ENCODE measurements around the gene PMEL. TPM values are rescaled to one million over a fixed set of nuclear protein-coding genes. Genes with fewer than 3 reads are reported as not detected.
"Not testable (repeated sequence)": the region's sequence is repeated elsewhere in the genome, so short reads cannot be mapped to it uniquely, and the experiment has no call there.

Gene PMEL
- total and polyA plus RNA-seq, 9 of the 15 experiments (the other 6 are each of a cell fraction or from before 2014, with no cell fraction given): 0.36 to 2.0 (median 0.98) TPM

DNA sequence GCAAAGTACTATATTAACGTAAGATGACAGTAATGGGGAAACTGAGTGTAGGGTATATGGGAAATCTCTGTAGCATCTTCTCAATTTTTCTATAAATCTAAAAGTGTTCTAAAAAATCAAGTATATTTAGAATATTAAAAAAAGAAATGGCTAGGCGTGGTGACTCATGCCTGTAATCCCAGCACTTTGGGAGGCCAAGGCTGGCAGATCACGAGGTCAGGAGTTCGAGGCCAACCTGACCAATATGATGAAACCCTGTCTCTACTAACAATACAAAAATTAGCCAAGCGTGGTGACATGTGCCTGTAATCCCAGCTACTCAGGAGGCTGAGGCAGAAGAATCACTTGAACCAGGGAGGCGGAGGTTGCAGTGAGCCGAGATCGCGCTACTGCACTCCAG is 42.2 kb downstream of the PMEL start:
- H3K4me2 ChIP-seq (ENCODE audit: insufficient read depth, low read length); CTCF ChIA-PET (ENCODE audit: low intra/inter-chr PET ratio); intact Hi-C loops (cut with micrococcal nuclease); H3K9me1 ChIP-seq (ENCODE audit: control insufficient read depth, insufficient read depth, low read length); H3K9ac ChIP-seq (ENCODE audit: insufficient read depth in 1 of 2, low read depth in 2 of 2, low read length in 2 of 2); H2AFZ ChIP-seq (ENCODE audit: low read depth, low read length); ATAC-seq; H3K4me1 ChIP-seq (replicated peaks in 1 of 2; ENCODE audit: control insufficient read depth in 2 of 2, insufficient read depth in 2 of 2, low read length in 2 of 2); FAIRE-seq; H3K27me3 ChIP-seq (ENCODE audit: control insufficient read depth in 2 of 2, insufficient read depth in 2 of 2, low read length in 2 of 2); BruUV-seq (replicated peaks); H4K20me1 ChIP-seq (replicated peaks; ENCODE audit: control insufficient read depth, insufficient read depth, low read length); H3K9me3 ChIP-seq (replicated peaks; ENCODE audit: control insufficient read depth, insufficient read depth, low read depth, low read length); H3K27ac ChIP-seq (ENCODE audit: extremely low read depth, low read depth, low read length); DNase-seq (ENCODE audit: extremely low read depth in 1 of 4, low spot score in 3 of 4); POLR2A ChIA-PET; H3K4me3 ChIP-seq; in situ Hi-C loops (cut with MboI); TF ChIP-seq CEBPG (tag; conservative IDR thresholded peaks at IDR 0.05 in 1 of 2, IDR thresholded peaks at IDR 0.05 in 1 of 2): not testable (repeated sequence)
- Histone ChIP-seq H3K79me2 (ENCODE audit: control insufficient read depth, insufficient read depth, low read length) (peaks cover 89% of the 10 kb centered on the region), H3K36me3 (ENCODE audit: control insufficient read depth, insufficient read depth, low read length) (peaks cover 47% of the 10 kb centered on the region)
- WGBS (ENCODE audit: insufficient coverage, low coverage, missing lambda C conversion rate): 75% methylated on average over 9 of the region's 9 CpGs
- TF ChIP-seq, protein P1, sequence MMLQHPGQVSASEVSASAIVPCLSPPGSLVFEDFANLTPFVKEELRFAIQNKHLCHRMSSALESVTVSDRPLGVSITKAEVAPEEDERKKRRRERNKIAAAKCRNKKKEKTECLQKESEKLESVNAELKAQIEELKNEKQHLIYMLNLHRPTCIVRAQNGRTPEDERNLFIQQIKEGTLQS (IDR thresholded peaks at IDR 0.05): peak; percentile 29; the same call in 1 of the 2 replicates
- TF ChIP-seq, protein P1 (CRISPR knock-in tag; conservative IDR thresholded peaks at IDR 0.05): not testable (repeated sequence)
- 0 out of 2 replicates have a peak, but pooled peaks have one; percentile 19 for TF ChIP-seq LCOR (CRISPR knock-in tag; IDR thresholded peaks at IDR 0.05)
- TF ChIP-seq CEBPG (CRISPR knock-in tag; IDR thresholded peaks at IDR 0.05): peak; percentile 16; the same call in 1 of the 2 replicates
- TF ChIP-seq, protein P2, sequence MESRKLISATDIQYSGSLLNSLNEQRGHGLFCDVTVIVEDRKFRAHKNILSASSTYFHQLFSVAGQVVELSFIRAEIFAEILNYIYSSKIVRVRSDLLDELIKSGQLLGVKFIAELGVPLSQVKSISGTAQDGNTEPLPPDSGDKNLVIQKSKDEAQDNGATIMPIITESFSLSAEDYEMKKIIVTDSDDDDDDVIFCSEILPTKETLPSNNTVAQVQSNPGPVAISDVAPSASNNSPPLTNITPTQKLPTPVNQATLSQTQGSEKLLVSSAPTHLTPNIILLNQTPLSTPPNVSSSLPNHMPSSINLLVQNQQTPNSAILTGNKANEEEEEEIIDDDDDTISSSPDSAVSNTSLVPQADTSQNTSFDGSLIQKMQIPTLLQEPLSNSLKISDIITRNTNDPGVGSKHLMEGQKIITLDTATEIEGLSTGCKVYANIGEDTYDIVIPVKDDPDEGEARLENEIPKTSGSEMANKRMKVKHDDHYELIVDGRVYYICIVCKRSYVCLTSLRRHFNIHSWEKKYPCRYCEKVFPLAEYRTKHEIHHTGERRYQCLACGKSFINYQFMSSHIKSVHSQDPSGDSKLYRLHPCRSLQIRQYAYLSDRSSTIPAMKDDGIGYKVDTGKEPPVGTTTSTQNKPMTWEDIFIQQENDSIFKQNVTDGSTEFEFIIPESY (CRISPR knock-in tag; IDR thresholded peaks at IDR 0.05): peak; percentile 42; the same call in 1 of the 2 replicates
